GM18505 (cell line): ENCODE results near the gene LCN9.

ENCODE experiments used
- ATAC-seq: cut with Tn5 transposase; IDR thresholded peaks from one replicate; pipeline ENCODE4 v1.9.1; 2021; ENCODE audit not compliant: unreplicated experiment
- POLR2A ChIP-seq: IDR thresholded peaks from 4 replicates; pipeline ENCODE4 v1.6.1; 2011; ENCODE audit warnings: borderline replicate concordance; ENCODE audit not compliant: insufficient read depth, insufficient read length; ENCODE audit errors: extremely low read depth

The LCN9 gene

DNA sequence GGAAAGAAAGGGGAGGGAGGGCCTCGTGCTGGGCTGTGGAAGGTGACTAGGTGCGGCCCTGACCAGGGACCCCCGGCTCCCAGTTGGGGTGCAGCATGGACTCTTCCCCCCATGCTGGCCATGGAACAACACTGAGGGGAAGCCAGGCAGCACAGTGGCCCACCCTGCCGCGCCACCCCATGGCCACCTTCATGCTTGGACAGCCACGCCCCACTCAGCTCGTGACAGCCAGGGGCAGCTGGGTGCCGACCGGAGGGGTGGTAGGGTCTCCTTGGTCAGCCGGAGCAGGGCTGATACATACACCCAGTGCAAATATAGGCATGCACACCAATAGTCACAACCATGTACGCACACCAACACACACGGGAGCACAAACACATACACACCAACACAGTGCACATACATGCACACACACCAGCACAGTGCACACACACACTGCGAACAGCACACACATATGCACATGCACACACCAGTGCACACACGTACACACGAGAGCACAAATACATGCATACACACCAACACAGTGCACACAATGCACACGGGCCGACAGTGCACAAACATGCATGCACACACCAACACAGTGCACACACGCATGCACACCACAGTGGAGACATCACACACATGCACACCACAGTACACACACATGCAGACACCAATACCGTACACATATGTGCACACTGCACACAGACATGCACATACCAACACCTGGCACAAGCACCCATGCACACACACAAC is 27.9 kb downstream of the LCN9 start:
- no peak for ATAC-seq
- no peak for TF ChIP-seq POLR2A

DNA sequence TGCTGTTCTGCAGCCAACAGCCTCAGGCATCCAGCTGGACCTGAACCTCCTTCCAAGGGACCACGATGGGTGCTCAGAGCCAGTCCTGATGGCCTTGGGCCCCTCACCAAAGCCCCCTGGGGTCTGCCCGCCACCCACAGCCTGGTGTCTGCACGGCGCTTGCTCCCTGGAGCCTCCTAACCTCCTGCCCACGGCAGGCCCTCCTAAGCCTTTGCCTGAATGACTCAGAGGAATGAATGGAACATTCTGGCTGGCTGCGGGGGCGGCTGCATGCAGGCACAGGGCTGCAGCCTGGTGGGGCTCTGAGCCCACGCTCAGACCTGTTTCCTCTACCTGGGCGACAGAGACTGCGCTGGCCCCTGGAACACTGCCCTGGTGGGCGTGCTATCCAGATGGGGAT is 29.3 kb downstream of the LCN9 start:
- no peak for TF ChIP-seq POLR2A
- ATAC-seq: no peak

GRCh38 chr9:135693265-135693664 is 30.2 kb downstream of the LCN9 start:
- TF ChIP-seq POLR2A: no peak
- no peak for ATAC-seq

GRCh38 chr9:135693771-135694170 is 30.7 kb downstream of the LCN9 start:
- ATAC-seq: no peak
- TF ChIP-seq POLR2A: no peak

DNA sequence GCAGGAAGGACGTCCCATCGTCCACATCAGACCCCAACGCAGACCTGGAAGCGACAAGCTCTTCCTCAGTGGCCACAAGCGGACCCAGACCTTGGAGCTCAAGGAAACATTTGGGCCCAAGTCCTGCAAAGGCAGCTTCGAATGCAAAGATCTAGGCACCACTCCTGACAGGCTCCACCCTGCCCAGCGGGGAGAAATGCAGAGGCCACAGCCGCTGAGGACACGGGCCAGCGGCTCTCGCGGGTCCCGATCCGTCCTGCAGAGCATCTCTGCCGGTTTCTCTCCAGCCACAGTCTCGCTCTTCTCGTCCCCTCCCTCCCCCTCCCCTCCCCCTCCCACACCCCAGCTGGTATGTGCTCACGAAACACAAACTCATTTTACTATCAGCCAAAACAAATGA is 31.3 kb downstream of the LCN9 start:
- TF ChIP-seq POLR2A: no peak
- no peak for ATAC-seq

GRCh38 chr9:135695036-135695435 is 31.9 kb downstream of the LCN9 start:
- ATAC-seq: no peak
- no peak for TF ChIP-seq POLR2A

DNA sequence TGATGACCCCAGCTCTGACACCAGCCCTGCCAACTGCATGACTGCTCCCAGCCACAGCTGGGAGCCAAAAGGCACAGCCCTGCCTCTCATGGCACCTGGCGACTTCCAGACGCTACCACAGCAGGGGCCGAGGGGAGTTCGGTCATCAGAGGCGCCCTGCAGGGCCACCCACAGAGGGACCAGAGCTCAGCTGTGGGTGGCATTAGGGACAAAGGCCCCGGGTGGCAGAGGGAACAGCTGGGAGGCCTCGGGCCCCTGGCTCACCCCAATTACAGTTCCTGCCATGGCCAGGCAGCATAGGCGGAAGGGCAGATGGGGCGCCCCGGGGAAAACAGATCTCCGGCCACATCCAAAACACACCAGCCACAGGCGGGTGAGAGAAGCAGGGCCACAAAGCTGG is 32.5 kb downstream of the LCN9 start:
- no peak for ATAC-seq
- no peak for TF ChIP-seq POLR2A

DNA sequence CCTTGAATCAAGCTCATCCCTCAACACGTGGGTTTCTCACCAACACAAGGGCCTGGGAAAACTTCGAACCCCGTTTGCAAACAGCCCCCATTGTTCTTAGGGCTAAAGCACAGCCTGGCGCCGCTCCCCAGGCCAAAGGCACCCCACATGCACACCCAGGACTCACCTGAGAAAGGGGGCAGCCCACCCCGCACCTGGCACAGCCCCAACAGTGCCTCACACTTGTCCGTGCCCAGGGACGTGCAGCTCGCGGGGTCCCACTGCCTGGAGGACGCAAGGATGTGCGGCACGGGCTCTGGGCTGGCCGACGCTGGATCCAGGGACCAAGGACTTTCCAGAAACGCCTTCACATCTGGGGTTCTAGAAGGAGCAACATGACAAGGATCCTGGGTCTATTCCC is 33.3 kb downstream of the LCN9 start:
- TF ChIP-seq POLR2A: no peak
- no peak for ATAC-seq

GRCh38 chr9:135697226-135697625 is 34.1 kb downstream of the LCN9 start:
- ATAC-seq: no peak
- TF ChIP-seq POLR2A: no peak

- TF ChIP-seq POLR2A: no peak
- ATAC-seq: no peak
These were observed 35.1 kb downstream of the LCN9 start for GRCh38 chr9:135698236-135698635.

DNA sequence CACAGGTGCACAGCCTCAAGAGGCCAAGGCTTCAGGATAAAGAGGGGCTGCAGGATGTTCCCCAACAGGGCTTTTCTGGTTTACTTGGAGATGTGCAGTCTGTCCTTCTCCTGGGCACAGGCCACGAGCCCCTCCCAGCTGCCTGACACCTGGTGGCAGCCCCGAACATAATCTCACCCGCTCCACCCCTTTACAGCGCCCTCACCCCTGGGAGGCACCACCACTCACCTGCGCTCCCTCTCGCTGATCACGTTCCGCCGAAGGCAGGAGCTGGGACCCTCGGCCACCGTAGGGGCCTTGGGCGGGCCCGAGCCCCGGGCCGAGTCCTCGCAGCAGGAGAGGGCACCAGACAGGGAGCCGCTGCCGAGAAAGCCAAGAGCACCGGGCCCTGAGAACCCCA is 35.7 kb downstream of the LCN9 start:
- no peak for TF ChIP-seq POLR2A
- ATAC-seq: no peak

DNA sequence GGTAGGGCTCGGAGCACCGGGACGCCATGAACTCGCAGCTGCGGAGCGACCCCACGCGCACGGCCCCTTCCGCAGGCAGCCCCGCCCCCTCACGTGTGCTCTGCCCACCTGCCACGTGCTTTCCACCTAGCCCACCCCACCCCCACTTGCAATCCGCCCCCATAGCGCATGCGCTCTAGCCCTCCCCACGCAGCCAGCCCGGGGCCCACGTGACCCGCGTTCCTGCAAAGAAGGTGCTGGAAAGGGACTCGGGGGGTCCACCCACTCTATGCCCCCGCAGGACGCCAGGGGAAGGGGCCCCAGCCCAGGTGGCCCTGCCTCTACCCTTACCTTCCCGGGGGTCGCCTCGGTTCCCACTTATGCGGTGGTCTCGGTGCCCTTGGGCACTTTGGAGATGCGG is 36.3 kb downstream of the LCN9 start, which contains the start of gene SOHLH1:
Gene SOHLH1 (minus strand): TSS at position 42 of the 400 bp plus-strand sequence. CDS start 14 bp downstream, at position 28.
- no peak for TF ChIP-seq POLR2A
- no peak for ATAC-seq

GRCh38 chr9:135700525-135700924 is 37.4 kb downstream of the LCN9 start:
- no peak for ATAC-seq
- no peak for TF ChIP-seq POLR2A

- ATAC-seq: no peak
- no peak for TF ChIP-seq POLR2A
These were observed 38.2 kb downstream of the LCN9 start for GRCh38 chr9:135701067-135701958.
